H9 (cell line): ENCODE measurements around the gene NEMF. TPM values are rescaled to one million over a fixed set of nuclear protein-coding genes. Genes with fewer than 3 reads are reported as not detected.

Experiments
- DNase-seq: peaks from one replicate; pipeline ENCODE4 v3.0.0-alpha.2; 2017
- H2AFZ ChIP-seq: one replicate; pipeline ENCODE4 v1.6.1; 2013; ENCODE audit warnings: mild to moderate bottlenecking, low read length, control low read depth, moderate library complexity
- H2AK5ac ChIP-seq: 2 replicates; pipeline ENCODE4 v1.6.1; 2013; ENCODE audit warnings: low read length, control low read depth, mixed read lengths; ENCODE audit not compliant: insufficient read length
- H2BK120ac ChIP-seq: one replicate; pipeline ENCODE4 v1.6.1; 2013; ENCODE audit warnings: low read depth, mild to moderate bottlenecking, low read length, control low read depth, inconsistent platforms; ENCODE audit not compliant: poor library complexity, severe bottlenecking
- H2BK12ac ChIP-seq: 2 replicates; pipeline ENCODE4 v1.6.1; 2013; ENCODE audit warnings: low read length, control low read depth, mixed read lengths, low read depth; ENCODE audit not compliant: insufficient read length
- H2BK15ac ChIP-seq: 2 replicates; pipeline ENCODE4 v1.6.1; 2013; ENCODE audit warnings: low read depth, low read length, control low read depth
- H2BK20ac ChIP-seq: one replicate; pipeline ENCODE4 v1.6.1; 2013; ENCODE audit warnings: low read depth, mild to moderate bottlenecking, low read length, control low read depth, inconsistent platforms; ENCODE audit not compliant: poor library complexity, severe bottlenecking
- H2BK5ac ChIP-seq: 2 replicates; pipeline ENCODE4 v1.6.1; 2013; ENCODE audit warnings: low read length, control low read depth, mixed read lengths; ENCODE audit not compliant: insufficient read length
- H3K14ac ChIP-seq: 2 replicates; pipeline ENCODE4 v1.6.1; 2013; ENCODE audit warnings: low read length, control low read depth; ENCODE audit not compliant: insufficient read depth
- H3K18ac ChIP-seq: 2 replicates; pipeline ENCODE4 v1.6.1; 2013; ENCODE audit warnings: low read depth, mild to moderate bottlenecking, mixed read lengths, low read length, control low read depth; ENCODE audit not compliant: insufficient read length
- H3K23ac ChIP-seq: 2 replicates; pipeline ENCODE4 v1.6.1; 2013; ENCODE audit warnings: low read length, control low read depth, mixed read lengths, low read depth; ENCODE audit not compliant: insufficient read length
- H3K23me2 ChIP-seq: 2 replicates; pipeline ENCODE4 v1.6.1; 2013; ENCODE audit warnings: low read depth, mild to moderate bottlenecking, mixed read lengths, low read length, control low read depth; ENCODE audit not compliant: insufficient read length, poor library complexity, severe bottlenecking
- H3K27ac ChIP-seq: 2 replicates; pipeline ENCODE4 v1.5.1; 2013; ENCODE audit warnings: low read length, control low read depth, mixed read lengths, low read depth; ENCODE audit not compliant: insufficient read length
- H3K27me3 ChIP-seq: 2 replicates; pipeline ENCODE4 v1.6.1; 2013; ENCODE audit warnings: low read length, control low read depth, inconsistent platforms; ENCODE audit not compliant: insufficient read depth
- H3K4ac ChIP-seq: 2 replicates; pipeline ENCODE4 v1.6.1; 2013; ENCODE audit warnings: low read depth, mild to moderate bottlenecking, control low read depth, inconsistent platforms, low read length, moderate library complexity
- H3K4me1 ChIP-seq: 2 replicates; pipeline ENCODE4 v1.6.1; 2013; ENCODE audit warnings: low read length, control low read depth, inconsistent platforms; ENCODE audit not compliant: insufficient read depth
- H3K4me2 ChIP-seq: 2 replicates; pipeline ENCODE4 v1.6.1; 2013; ENCODE audit warnings: low read length, control low read depth, mixed read lengths; ENCODE audit not compliant: insufficient read length, insufficient read depth
- H3K56ac ChIP-seq: 2 replicates; pipeline ENCODE4 v1.6.1; 2013; ENCODE audit warnings: low read depth, mild to moderate bottlenecking, mixed read lengths, low read length, control low read depth; ENCODE audit not compliant: insufficient read length
- H3K79me1 ChIP-seq: 2 replicates; pipeline ENCODE4 v1.6.1; 2013; ENCODE audit warnings: low read depth, mild to moderate bottlenecking, moderate library complexity, low read length, control low read depth, inconsistent platforms; ENCODE audit not compliant: insufficient read depth, poor library complexity, severe bottlenecking
- H3K79me2 ChIP-seq: 2 replicates; pipeline ENCODE4 v1.6.1; 2013; ENCODE audit warnings: low read length, control low read depth, inconsistent platforms; ENCODE audit not compliant: insufficient read depth
- H3K9ac ChIP-seq: 2 replicates; pipeline ENCODE4 v1.6.1; 2013; ENCODE audit warnings: low read length, control low read depth, mixed read lengths; ENCODE audit not compliant: insufficient read length; ENCODE audit errors: extremely low read depth
- H3K9me3 ChIP-seq: one replicate; pipeline ENCODE4 v1.6.1; 2013; ENCODE audit warnings: low read depth, low read length, inconsistent platforms; ENCODE audit not compliant: control insufficient read depth
- H3T11ph ChIP-seq: one replicate; pipeline ENCODE4 v1.6.1; 2013; ENCODE audit warnings: mild to moderate bottlenecking, low read length, control low read depth, inconsistent platforms
- H4K20me1 ChIP-seq: one replicate; pipeline ENCODE4 v1.6.1; 2013; ENCODE audit not compliant: control insufficient read depth, insufficient read length, insufficient read depth
- H4K5ac ChIP-seq: 2 replicates; pipeline ENCODE4 v1.6.1; 2013; ENCODE audit warnings: low read depth, mild to moderate bottlenecking, mixed read lengths, low read length, control low read depth; ENCODE audit not compliant: insufficient read length
- H4K8ac ChIP-seq: replicated peaks from 2 replicates; pipeline ENCODE4 v1.6.1; 2013; ENCODE audit warnings: low read length, control low read depth, mixed read lengths, low read depth; ENCODE audit not compliant: insufficient read length
- H4K91ac ChIP-seq: 2 replicates; pipeline ENCODE4 v1.6.1; 2013; ENCODE audit warnings: low read depth, mild to moderate bottlenecking, moderate library complexity, mixed read lengths, low read length, control low read depth; ENCODE audit not compliant: insufficient read length
- H3K27ac Mint-ChIP-seq, 3 experiments: 2 replicates in 2 of 3; 3 replicates in 1 of 3; pipeline ENCODE4 v1.8.0; 2020 to 2021; ENCODE audit warnings: mixed read lengths in 3 of 3, mild to moderate bottlenecking in 1 of 3, moderate library complexity in 1 of 3
- H3K27me3 Mint-ChIP-seq: 2 replicates; pipeline ENCODE4 v1.8.0; 2021; ENCODE audit warnings: low read depth, mild to moderate bottlenecking, moderate library complexity, mixed read lengths
- H3K36me3 Mint-ChIP-seq, 3 experiments: 2 replicates in 2 of 3; 3 replicates in 1 of 3; pipeline ENCODE4 v1.8.0; 2020 to 2021; ENCODE audit warnings: low read depth in 3 of 3, mixed read lengths in 3 of 3; ENCODE audit not compliant: insufficient read depth in 1 of 3
- H3K4me1 Mint-ChIP-seq, 2 experiments: 2 replicates each; pipeline ENCODE4 v1.8.0; 2020; ENCODE audit warnings: mixed read lengths in 2 of 2
- H3K4me3 Mint-ChIP-seq, 2 experiments: 2 replicates in 1 of 2; 3 replicates in 1 of 2; pipeline ENCODE4 v1.8.0; 2020 to 2021; ENCODE audit warnings: mild to moderate bottlenecking in 2 of 2, mixed read lengths in 2 of 2, moderate library complexity in 1 of 2
- H3K9me3 Mint-ChIP-seq, 2 experiments: 2 replicates in 1 of 2; 3 replicates in 1 of 2; pipeline ENCODE4 v1.8.0; 2020; ENCODE audit warnings: mild to moderate bottlenecking in 2 of 2, mixed read lengths in 2 of 2, moderate library complexity in 1 of 2
- CTCF ChIP-seq: fragments of 200-600 bp; sonication (generic); conservative IDR thresholded peaks from 3 replicates; pipeline ENCODE4 v1.8.0; 2021; ENCODE audit warnings: antibody characterized with exemption, mild to moderate bottlenecking
- WGBS: extraction: QIAGEN DNeasy Blood & Tissue Kit; methylation state at CpG from one replicate; pipeline ENCODE4 v1.1.7; 2013; ENCODE audit warnings: missing lambda C conversion rate, low lambda C conversion rate, mixed read lengths; ENCODE audit not compliant: insufficient read length; ENCODE audit errors: extremely low coverage; 5-methylcytosine and 5-hydroxymethylcytosine counted together
- total RNA-seq: library from RNA; stranded (reverse); gene quantifications from 2 replicates; pipeline ENCODE4 v1.2.1, GENCODE V29; 2021

The NEMF gene
- total RNA-seq, 1 experiment from 2014 or later, result 57.4 TPM

- Histone ChIP-seq H3K4me2 (no peak overlapping the region), H4K8ac (no peak overlapping the region), H3T11ph (no peak overlapping the region), H4K20me1 (no peaks in the 10 kb centered on the region), H2BK120ac (no peak overlapping the region), H3K4ac (no peak overlapping the region), H2BK12ac (no peak overlapping the region), H2BK20ac (no peak overlapping the region), H4K91ac (no peak overlapping the region), H3K9me3 (no peaks in the 10 kb centered on the region), H3K9ac (no peak overlapping the region), H2AK5ac (no peak overlapping the region), H4K5ac (no peak overlapping the region), H2BK5ac (no peak overlapping the region), H3K14ac (no peak overlapping the region), H2AFZ (no peak overlapping the region), H3K79me1 (no peaks in the 10 kb centered on the region), H3K23ac (no peak overlapping the region), H3K27ac (no peak overlapping the region), H3K23me2 (peaks cover 3% of the 10 kb centered on the region), H2BK15ac (no peak overlapping the region), H3K56ac (no peak overlapping the region), H3K4me1 (no peaks in the 10 kb centered on the region), H3K18ac (no peak overlapping the region), H3K79me2 (no peaks in the 10 kb centered on the region), H3K27me3 (no peaks in the 10 kb centered on the region)
- Mint-ChIP-seq H3K4me1 (peaks cover 6 to 11% of the 10 kb centered on the region in 2 experiments), H3K27me3 (no peaks in the 10 kb centered on the region; the same call in 1 of the 2 replicates), H3K27ac (no peak overlapping the region), H3K4me3 (no peak overlapping the region), H3K36me3 (no peaks in the 10 kb centered on the region), H3K9me3 (no peaks in the 10 kb centered on the region; a peak in 1 of 5 replicates)
- no CpG with 5 or more reads among the region's 6 CpGs for WGBS
- no peak for TF ChIP-seq CTCF
- no peak for DNase-seq
Observed at GRCh38 chr14:49870908-49871307, 18.3 kb upstream of the NEMF start.
